Mucosa of rectum (tissue), 2 donors: ENCODE data around the gene NUP107.
A peak's percentile ranks its signal among the peaks of the same experiment; 100 is the strongest.

Experiments used
- H3K27ac ChIP-seq, 2 donors: one replicate each; pipeline ENCODE4 v1.7.0; 2013; ENCODE audit warnings: inconsistent platforms in 2 of 2, low read depth in 2 of 2, low read length in 2 of 2
- H3K27me3 ChIP-seq, 2 donors: one replicate each; pipeline ENCODE4 v1.7.0; 2013; ENCODE audit warnings: low read length in 2 of 2; ENCODE audit not compliant: control insufficient read depth in 2 of 2, insufficient read depth in 2 of 2
- H3K36me3 ChIP-seq, 2 donors: one replicate each; pipeline ENCODE4 v1.7.0; 2013; ENCODE audit warnings: low read length in 2 of 2; ENCODE audit not compliant: control insufficient read depth in 2 of 2, insufficient read depth in 2 of 2
- H3K4me1 ChIP-seq, 2 donors: one replicate each; pipeline ENCODE4 v1.7.0; 2013; ENCODE audit warnings: low read length in 2 of 2, mild to moderate bottlenecking in 1 of 2; ENCODE audit not compliant: control insufficient read depth in 2 of 2, insufficient read depth in 2 of 2
- H3K4me3 ChIP-seq, 2 donors: one replicate each; pipeline ENCODE4 v1.7.0; 2013; ENCODE audit warnings: low read length in 2 of 2
- H3K9ac ChIP-seq, 2 donors: one replicate each; pipeline ENCODE4 v1.7.0; 2013; ENCODE audit warnings: low read length in 2 of 2, low read depth in 1 of 2, mild to moderate bottlenecking in 1 of 2
- H3K9me3 ChIP-seq, 2 donors: one replicate each; pipeline ENCODE4 v1.7.0; 2013; ENCODE audit warnings: low read length in 2 of 2; ENCODE audit not compliant: control insufficient read depth in 2 of 2
- donor health status: healthy.
- donor health status: Normal muscosa, but diverticular disease.

NUP107 gene

DNA sequence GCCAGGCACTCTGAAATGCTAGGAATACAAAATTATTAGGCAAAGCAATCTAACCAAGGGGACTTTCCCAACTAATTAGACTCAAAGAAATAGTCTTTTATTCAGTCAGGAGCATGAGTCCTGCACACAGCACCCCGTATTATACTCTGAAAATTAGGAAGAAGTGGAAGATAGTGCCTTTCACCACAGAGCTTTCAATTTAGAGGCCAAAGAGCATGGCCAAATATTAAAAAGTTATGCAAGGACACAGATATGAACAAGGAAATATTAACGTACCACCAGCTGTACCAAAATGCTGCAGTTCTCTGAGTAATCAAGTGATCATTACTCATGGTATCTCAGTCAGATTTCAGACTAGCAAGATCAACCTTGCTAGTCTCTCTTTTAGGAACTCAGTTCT, 98.6 kb downstream of the NUP107 start:
- H3K4me3 ChIP-seq, result no peak overlapping the region
- H3K27me3 ChIP-seq, result no peaks in the 10 kb centered on the region
- H3K27ac ChIP-seq, result no peak overlapping the region
- H3K9me3 ChIP-seq, result no peaks in the 10 kb centered on the region
- peaks cover 0 to 2% of the 10 kb centered on the region in 2 donors for H3K4me1 ChIP-seq
- no peaks in the 10 kb centered on the region for H3K36me3 ChIP-seq
- no peak overlapping the region for H3K9ac ChIP-seq

DNA sequence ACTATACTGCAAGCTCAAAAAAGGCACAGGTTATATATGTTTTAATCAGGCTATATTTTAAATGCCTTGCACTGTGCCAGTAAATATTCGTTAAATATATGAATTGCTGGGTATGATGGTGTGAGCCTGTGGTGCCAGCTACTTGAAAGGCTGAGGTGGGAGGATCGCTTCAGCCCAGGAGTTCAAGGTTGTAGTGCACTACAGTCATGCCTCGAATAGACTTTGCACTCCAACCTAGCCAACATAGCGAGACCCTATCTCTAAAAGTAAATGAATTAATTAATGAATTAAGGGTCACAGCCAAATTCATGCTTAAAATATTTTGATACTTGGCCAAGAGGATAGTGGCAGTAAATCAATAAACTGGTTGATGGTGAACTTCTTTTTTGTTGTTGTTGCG, 99.0 kb downstream of the NUP107 start:
- Histone ChIP-seq H3K4me1 (peaks cover 0 to 2% of the 10 kb centered on the region in 2 donors), H3K9me3 (no peaks in the 10 kb centered on the region), H3K36me3 (no peaks in the 10 kb centered on the region), H3K9ac (no peak overlapping the region), H3K27me3 (no peaks in the 10 kb centered on the region), H3K4me3 (no peak overlapping the region), H3K27ac (no peak overlapping the region)

DNA sequence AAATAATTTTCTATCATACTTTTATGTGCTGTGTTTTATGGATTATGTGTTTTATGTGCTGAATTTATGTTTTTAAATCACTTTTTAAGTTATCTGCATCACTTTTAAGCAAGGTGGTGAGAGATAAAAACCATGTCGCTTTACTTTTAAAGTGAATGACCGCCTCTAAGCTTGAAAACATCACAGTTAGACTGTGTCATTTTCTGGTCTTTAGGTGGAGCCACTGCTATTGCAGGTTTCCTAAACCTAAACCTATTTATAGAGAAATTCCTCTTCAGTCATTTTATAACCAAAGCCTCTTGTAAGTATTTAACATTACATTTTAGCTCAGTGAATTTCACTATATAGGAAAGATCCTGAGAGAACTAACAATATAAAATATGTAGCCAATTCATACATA, 100.2 kb downstream of the NUP107 start:
- no peak overlapping the region for H3K4me3 ChIP-seq
- peak overlapping the region in 1 of 2 donors; percentile 44 for H3K27ac ChIP-seq
- H3K36me3 ChIP-seq, result no peaks in the 10 kb centered on the region
- no peaks in the 10 kb centered on the region for H3K27me3 ChIP-seq
- H3K9me3 ChIP-seq, result no peaks in the 10 kb centered on the region
- peaks cover 0 to 2% of the 10 kb centered on the region in 2 donors for H3K4me1 ChIP-seq
- H3K9ac ChIP-seq, result no peak overlapping the region

DNA sequence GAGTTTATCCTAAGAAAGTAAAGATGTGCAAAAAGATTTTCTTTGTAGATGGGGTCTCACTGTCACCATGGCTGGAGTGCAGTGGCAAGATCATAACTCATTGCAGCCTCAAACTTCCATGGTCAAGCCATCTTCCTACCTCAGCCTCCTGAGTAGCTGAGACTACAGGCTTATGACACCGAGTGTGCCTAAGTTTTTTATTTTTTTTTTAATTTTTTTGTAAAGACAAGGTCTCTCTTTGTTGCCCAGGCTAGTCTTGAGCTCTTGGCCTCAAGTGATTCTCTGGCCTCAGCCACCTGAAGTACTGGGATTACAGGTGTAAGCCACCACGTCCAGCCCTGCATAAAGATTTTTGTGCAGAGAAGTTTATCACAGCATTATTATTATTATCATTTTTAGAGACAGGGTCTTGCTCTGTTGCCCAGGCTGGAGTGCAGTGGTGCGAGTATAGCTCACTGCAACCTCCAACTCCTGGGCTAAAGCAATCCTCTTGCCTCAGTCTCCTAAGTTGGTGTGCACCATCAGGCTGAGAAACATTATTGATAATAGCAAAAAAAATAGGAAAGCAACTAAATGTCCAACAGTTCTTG, 101.9 kb downstream of the NUP107 start:
- Histone ChIP-seq H3K4me3 (no peak overlapping the region), H3K9ac (no peak overlapping the region), H3K27me3 (no peaks in the 10 kb centered on the region), H3K36me3 (no peaks in the 10 kb centered on the region), H3K27ac (no peak overlapping the region), H3K4me1 (peaks cover 0 to 2% of the 10 kb centered on the region in 2 donors), H3K9me3 (no peaks in the 10 kb centered on the region)

DNA sequence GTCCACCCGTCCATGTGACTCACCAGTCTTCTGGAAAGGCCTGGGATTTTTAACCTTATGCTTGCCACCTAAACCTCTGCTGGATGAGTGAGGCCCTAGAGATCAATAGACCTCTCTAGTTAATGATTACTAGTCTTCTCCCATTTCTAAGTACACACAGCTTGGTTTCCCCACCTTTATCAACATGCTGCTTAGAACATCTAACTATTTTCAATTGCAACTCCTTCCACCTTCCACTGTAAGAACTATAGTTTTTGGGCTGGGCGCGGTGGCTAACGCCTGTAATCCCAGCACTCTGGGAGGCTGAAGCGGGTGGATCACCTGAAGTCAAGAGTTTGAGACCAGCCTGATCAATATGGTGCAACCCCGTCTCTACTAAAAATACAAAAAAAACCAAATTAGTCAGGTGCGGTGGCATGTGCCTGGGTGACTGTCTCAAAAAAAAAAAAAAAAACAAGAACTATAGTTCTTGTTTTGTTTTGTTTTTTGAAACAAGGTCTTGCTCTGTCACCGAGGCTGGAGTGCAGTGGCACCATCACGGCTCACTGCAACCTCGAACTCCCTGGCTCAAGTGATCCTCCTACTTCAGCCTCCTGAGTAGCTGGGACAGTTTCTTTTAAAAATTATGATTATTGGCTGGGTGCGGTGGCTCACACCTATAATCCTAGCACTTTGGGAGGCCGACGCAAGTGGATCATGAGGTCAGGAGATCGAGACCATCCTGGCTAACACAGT, 102.5 kb downstream of the NUP107 start:
- Histone ChIP-seq H3K4me1 (peaks cover 0 to 2% of the 10 kb centered on the region in 2 donors), H3K9me3 (no peaks in the 10 kb centered on the region), H3K36me3 (no peaks in the 10 kb centered on the region), H3K27me3 (no peaks in the 10 kb centered on the region), H3K9ac (no peak overlapping the region), H3K27ac (no peak overlapping the region), H3K4me3 (no peak overlapping the region)

DNA sequence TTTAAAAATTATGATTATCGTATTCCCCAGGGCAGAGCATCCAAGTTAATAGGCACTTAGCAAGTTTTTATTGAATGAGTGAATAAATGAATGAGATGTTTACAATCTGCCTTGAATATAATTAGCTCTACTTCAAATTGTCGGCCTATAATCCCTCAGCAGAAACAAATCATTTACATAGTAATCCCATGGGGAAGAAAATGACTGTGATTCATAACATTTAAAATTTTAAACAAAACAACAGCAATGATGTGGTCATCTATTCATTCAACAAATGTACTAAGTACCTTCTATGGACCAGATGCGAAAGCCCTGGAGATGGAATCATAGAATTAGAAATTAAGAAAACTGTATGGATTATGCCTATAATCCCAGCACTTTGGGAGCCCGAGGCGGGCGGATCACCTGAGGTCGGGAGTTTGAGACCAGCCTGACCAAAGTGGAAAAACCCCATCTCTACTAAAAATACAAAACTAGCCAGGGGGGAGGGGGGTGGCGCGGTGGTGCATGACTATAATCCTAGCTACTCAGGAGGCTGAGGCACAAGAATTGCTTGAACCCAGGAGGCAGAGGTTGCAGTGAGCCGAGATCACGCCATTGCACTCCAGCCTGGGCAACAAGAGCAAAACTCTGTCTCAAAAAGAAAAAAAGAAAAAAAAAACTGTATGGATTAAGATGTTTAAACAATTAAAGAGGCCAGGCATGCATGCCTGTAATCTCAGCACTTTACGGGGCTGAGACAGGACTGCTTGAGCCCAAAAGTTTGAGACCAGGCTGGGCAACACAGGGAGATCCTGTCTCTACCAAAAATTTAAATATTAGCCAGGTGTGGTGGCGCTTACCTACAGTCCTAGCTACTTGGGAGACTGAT, 103.5 kb downstream of the NUP107 start:
- Histone ChIP-seq H3K4me3 (no peak overlapping the region), H3K27ac (no peak overlapping the region), H3K27me3 (no peaks in the 10 kb centered on the region), H3K9ac (no peak overlapping the region), H3K36me3 (no peaks in the 10 kb centered on the region), H3K4me1 (peaks cover 0 to 2% of the 10 kb centered on the region in 2 donors), H3K9me3 (no peaks in the 10 kb centered on the region)

DNA sequence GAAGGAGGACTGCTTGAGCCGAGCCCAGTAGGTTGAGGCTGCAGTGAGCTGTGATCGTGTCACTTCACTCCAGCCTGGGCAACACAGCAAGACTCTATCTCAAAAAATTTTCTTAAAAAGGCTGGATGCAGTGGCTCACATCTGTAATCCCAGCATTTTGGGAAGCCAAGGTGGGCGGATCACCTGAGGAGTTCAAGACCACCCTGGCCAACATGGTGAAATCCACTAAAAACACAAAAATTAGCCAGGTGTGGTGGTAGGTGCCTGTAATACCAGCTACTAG, 104.1 kb downstream of the NUP107 start:
- Histone ChIP-seq H3K4me1 (peaks cover 0 to 2% of the 10 kb centered on the region in 2 donors), H3K27ac (no peak overlapping the region), H3K27me3 (no peaks in the 10 kb centered on the region), H3K4me3 (no peak overlapping the region), H3K36me3 (no peaks in the 10 kb centered on the region), H3K9me3 (no peaks in the 10 kb centered on the region), H3K9ac (no peak overlapping the region)

DNA sequence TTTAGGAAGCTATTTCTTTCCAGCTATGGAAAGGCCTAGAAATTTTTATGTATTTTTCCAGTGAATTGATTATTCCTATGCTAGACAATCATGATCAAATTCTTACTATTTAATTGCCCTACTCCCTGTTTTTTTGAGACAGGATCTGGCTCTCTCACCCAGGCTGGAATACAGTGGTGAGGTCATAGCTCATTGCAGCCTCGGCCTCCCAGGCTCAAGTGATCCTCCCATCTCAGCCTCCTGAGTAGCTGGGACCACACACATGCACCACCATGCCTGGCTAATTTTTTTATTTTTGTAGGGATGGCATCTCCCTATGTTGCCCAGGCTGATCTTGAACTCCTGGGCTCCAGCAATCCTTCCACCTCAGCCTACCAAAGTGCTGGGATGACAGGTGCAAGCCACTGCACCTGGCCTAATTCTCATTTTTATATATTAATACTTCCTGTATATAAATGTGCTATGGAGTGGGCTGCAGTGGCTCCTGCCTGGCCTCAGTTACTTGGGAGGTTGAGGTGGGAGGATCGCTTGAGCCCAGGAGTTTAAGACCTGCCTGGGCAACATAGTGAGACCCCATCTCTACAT, 105.2 kb downstream of the NUP107 start:
- Histone ChIP-seq H3K27me3 (no peaks in the 10 kb centered on the region), H3K9ac (no peak overlapping the region), H3K27ac (no peak overlapping the region), H3K4me1 (peaks cover 0 to 2% of the 10 kb centered on the region in 2 donors), H3K36me3 (no peaks in the 10 kb centered on the region), H3K4me3 (no peak overlapping the region), H3K9me3 (no peaks in the 10 kb centered on the region)

DNA sequence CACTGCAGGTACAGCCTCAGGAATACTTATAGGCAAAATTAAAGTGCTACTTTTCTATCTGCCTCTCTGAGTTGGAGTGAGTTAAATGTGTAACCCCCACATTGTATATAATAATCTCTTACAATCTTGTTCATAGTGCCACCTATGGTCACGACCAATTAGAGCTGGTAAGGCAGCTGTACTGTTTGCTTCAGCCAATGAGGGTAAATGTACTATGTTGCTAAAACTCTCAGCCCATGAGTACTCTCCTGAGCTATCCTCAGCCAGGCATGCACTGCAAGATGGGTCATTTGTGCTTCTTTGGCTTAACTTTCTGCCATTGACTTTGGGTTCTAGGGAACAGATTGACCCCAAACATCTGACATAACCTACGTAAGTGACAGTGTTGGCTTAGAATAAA, 106.2 kb downstream of the NUP107 start:
- no peaks in the 10 kb centered on the region for H3K27me3 ChIP-seq
- no peak overlapping the region for H3K27ac ChIP-seq
- no peaks in the 10 kb centered on the region for H3K9me3 ChIP-seq
- H3K4me3 ChIP-seq, result no peak overlapping the region
- no peak overlapping the region for H3K9ac ChIP-seq
- H3K4me1 ChIP-seq, result no peaks in the 10 kb centered on the region
- no peaks in the 10 kb centered on the region for H3K36me3 ChIP-seq

DNA sequence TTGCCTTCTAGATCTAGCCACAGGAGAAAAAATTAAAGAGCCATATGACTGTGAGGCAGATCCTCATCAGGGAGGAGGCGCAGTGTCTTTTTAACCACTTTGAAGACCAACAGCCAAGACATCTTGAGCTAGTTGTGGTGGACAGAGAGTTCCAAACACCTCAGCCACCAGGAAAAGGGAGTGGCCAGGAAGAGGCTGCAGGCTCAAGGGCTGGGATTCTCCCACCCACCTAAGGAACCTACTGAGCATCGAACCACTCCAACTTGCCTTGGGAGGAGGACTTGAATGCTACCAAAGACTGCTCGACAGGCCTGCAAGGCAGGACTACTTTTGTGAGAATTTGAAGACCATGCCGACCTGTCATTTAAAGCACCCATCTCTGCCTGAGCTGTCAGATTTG, 106.7 kb downstream of the NUP107 start:
- no peaks in the 10 kb centered on the region for H3K9me3 ChIP-seq
- H3K27ac ChIP-seq, result no peak overlapping the region
- H3K4me3 ChIP-seq, result no peak overlapping the region
- H3K36me3 ChIP-seq, result no peaks in the 10 kb centered on the region
- no peak overlapping the region for H3K9ac ChIP-seq
- H3K27me3 ChIP-seq, result no peaks in the 10 kb centered on the region
- no peaks in the 10 kb centered on the region for H3K4me1 ChIP-seq
